ENCODE measurements around the gene SLK. TPM values are rescaled to one million over a fixed set of nuclear protein-coding genes. Genes with fewer than 3 reads are reported as not detected.

Gene SLK
- polyA plus RNA-seq, 1 of the 3 experiments (the other 2 are of a cell fraction) = 4.0 TPM

- POLR2A ChIA-PET = no interaction called here
Measured at GRCh38 chr10:103921248-103921647, 45.7 kb upstream of the SLK start.

GRCh38 chr10:103921750-103922195, 45.2 kb upstream of the SLK start:
- Histone ChIP-seq H3K27me3 (ENCODE audit: insufficient read depth) (no peaks in the 10 kb centered on the region), H3K4me3 (ENCODE audit: low read depth in 2 of 2, low read length in 1 of 2) (no peak overlapping the region), H3K36me3 (replicated peaks in 1 of 2; ENCODE audit: control insufficient read depth in 1 of 2, insufficient read depth in 2 of 2, low read length in 1 of 2) (no peaks in the 10 kb centered on the region), H3K4me1 (ENCODE audit: control insufficient read depth in 1 of 2, insufficient read depth in 2 of 2, low read depth in 1 of 2, low read length in 1 of 2) (peaks cover 3 to 11% of the 10 kb centered on the region in 2 experiments; a peak in 2 of 4 replicates), H3F3A (replicated peaks; ENCODE audit: insufficient read depth) (peaks cover 11% of the 10 kb centered on the region), H3K4me2 (no peak overlapping the region), H4K20me1 (ENCODE audit: insufficient read depth) (no peaks in the 10 kb centered on the region), H3K9ac (no peak overlapping the region), H3K27ac (ENCODE audit: low read depth in 2 of 2, low read length in 1 of 2) (no peak overlapping the region), H3K9me3 (no peaks in the 10 kb centered on the region), H3K79me2 (ENCODE audit: insufficient read depth) (peaks cover 11% of the 10 kb centered on the region), H2AFZ (ENCODE audit: low read depth) (no peak overlapping the region), H3K9me2 (no peaks in the 10 kb centered on the region)
- ChIA-PET POLR2A (no interaction called here), CTCF (no interaction called here)
- no peak for DNase-seq
- TF ChIP-seq GABPA (IDR thresholded peaks at IDR 0.05; ENCODE audit: low read depth) (no peak), FOXJ3 (CRISPR knock-in tag; IDR thresholded peaks at IDR 0.05) (no peak), POLR2AphosphoS5 (IDR thresholded peaks at IDR 0.05; ENCODE audit: low read depth, low read length) (no peak), MXI1 (IDR thresholded peaks at IDR 0.05; ENCODE audit: low read depth, low read length) (no peak), EZH2phosphoT487 (IDR thresholded peaks at IDR 0.05; ENCODE audit: borderline replicate concordance, low read depth) (no peak), FOXM1 (IDR thresholded peaks at IDR 0.05; ENCODE audit: low read depth) (no peak), RXRA (IDR thresholded peaks at IDR 0.05; ENCODE audit: borderline replicate concordance, low read depth) (no peak), TAF1 (IDR thresholded peaks at IDR 0.05; ENCODE audit: borderline replicate concordance, low read depth, low read length) (no peak), MAX (IDR thresholded peaks at IDR 0.05; ENCODE audit: low read depth) (no peak), GATA2 (CRISPR knock-in tag; IDR thresholded peaks at IDR 0.05) (no peak), ELF1 (IDR thresholded peaks at IDR 0.05) (no peak), TCF12 (IDR thresholded peaks at IDR 0.05) (no peak), FOSL2 (IDR thresholded peaks at IDR 0.05; ENCODE audit: borderline replicate concordance, low read depth) (no peak), USF2 (IDR thresholded peaks at IDR 0.05; ENCODE audit: borderline replicate concordance, low read depth, low read length) (no peak), CHD2 (IDR thresholded peaks at IDR 0.05; ENCODE audit: low read length, partially characterized antibody) (no peak), NRF1 (IDR thresholded peaks at IDR 0.05; ENCODE audit: low read depth, low read length) (no peak), EP300 (IDR thresholded peaks at IDR 0.05; ENCODE audit: borderline replicate concordance in 1 of 2, low read depth in 1 of 2, low read length in 1 of 2) (no peak), MEF2A (IDR thresholded peaks at IDR 0.05; ENCODE audit: borderline replicate concordance, low read depth) (no peak)
- 75% methylated on average over 7 of the region's 7 CpGs for WGBS (ENCODE audit: low lambda C conversion rate)

More at GRCh38 chr10:103921248-103921647, 45.7 kb upstream of the SLK start:
- no peak for TF ChIP-seq EZH2phosphoT487 (IDR thresholded peaks at IDR 0.05; ENCODE audit: borderline replicate concordance, low read depth)
- Histone ChIP-seq H3K27ac (ENCODE audit: low read depth in 2 of 2, low read length in 1 of 2) (no peak overlapping the region), H3K36me3 (replicated peaks in 1 of 2; ENCODE audit: control insufficient read depth in 1 of 2, insufficient read depth in 2 of 2, low read length in 1 of 2) (no peaks in the 10 kb centered on the region), H3K9me3 (no peaks in the 10 kb centered on the region), H3K4me1 (ENCODE audit: control insufficient read depth in 1 of 2, insufficient read depth in 2 of 2, low read depth in 1 of 2, low read length in 1 of 2) (peaks cover 3 to 11% of the 10 kb centered on the region in 2 experiments; a peak in 2 of 4 replicates), H3K9ac (no peak overlapping the region), H3F3A (replicated peaks; ENCODE audit: insufficient read depth) (peaks cover 11% of the 10 kb centered on the region), H3K4me2 (no peak overlapping the region), H3K4me3 (ENCODE audit: low read depth in 2 of 2, low read length in 1 of 2) (no peak overlapping the region), H4K20me1 (ENCODE audit: insufficient read depth) (no peaks in the 10 kb centered on the region), H3K9me2 (no peaks in the 10 kb centered on the region), H2AFZ (ENCODE audit: low read depth) (no peak overlapping the region), H3K27me3 (ENCODE audit: insufficient read depth) (no peaks in the 10 kb centered on the region), H3K79me2 (ENCODE audit: insufficient read depth) (peaks cover 17% of the 10 kb centered on the region)
- WGBS (ENCODE audit: low lambda C conversion rate) = 90% methylated on average over 1 of the region's 1 CpG
- DNase-seq = no peak
- CTCF ChIA-PET = no interaction called here
